HFFc6 (cell line): ENCODE measurements around the gene ZNF732. TPM values are rescaled to one million over a fixed set of nuclear protein-coding genes. Genes with fewer than 3 reads are reported as not detected.
A peak's percentile ranks its signal among the peaks of the same experiment; 100 is the strongest.
"Not testable (repeated sequence)": the region's sequence is repeated elsewhere in the genome, so short reads cannot be mapped to it uniquely, and the experiment has no call there.

Experiments
- DNase-seq: peaks from one replicate; pipeline ENCODE4 v3.0.0-alpha.2; 2018
- H3K27ac Mint-ChIP-seq: 2 replicates; pipeline ENCODE4 v1.8.0; 2020; ENCODE audit warnings: mild to moderate bottlenecking, mixed read lengths
- H3K27me3 Mint-ChIP-seq: 2 replicates; pipeline ENCODE4 v1.8.0; 2021; ENCODE audit warnings: mild to moderate bottlenecking, moderate library complexity, mixed read lengths; ENCODE audit not compliant: insufficient read depth
- H3K36me3 Mint-ChIP-seq: 2 replicates; pipeline ENCODE4 v1.8.0; 2021; ENCODE audit warnings: low read depth, mixed read lengths
- H3K4me1 Mint-ChIP-seq: 2 replicates; pipeline ENCODE4 v1.8.0; 2020; ENCODE audit warnings: low read depth, mixed read lengths
- H3K4me3 Mint-ChIP-seq: 2 replicates; pipeline ENCODE4 v1.8.0; 2020; ENCODE audit warnings: mild to moderate bottlenecking, moderate library complexity, mixed read lengths
- H3K9me3 Mint-ChIP-seq: 2 replicates; pipeline ENCODE4 v1.8.0; 2020; ENCODE audit warnings: mild to moderate bottlenecking, mixed read lengths
- total RNA-seq, 6 experiments: library from RNA; stranded (reverse); fragmentation: NEBNext Ultra II Directional; extraction: Animal tissue kit (Norgen Biotek cat#: 25700); gene quantifications; 2 replicates in 1 of 6; 3 replicates in 5 of 6; pipeline ENCODE4 v1.2.3, GENCODE V29; 2021
- TF ChIP-seq, protein P1 (sequence below): fragments of 200-600 bp; sonication (generic); IDR thresholded peaks from 2 replicates; pipeline ENCODE4 v1.5.0; 2021; ENCODE audit warnings: antibody characterized with exemption, mild to moderate bottlenecking

The ZNF732 gene
- total RNA-seq, 6 experiments from 2014 or later, result not detected

DNA sequence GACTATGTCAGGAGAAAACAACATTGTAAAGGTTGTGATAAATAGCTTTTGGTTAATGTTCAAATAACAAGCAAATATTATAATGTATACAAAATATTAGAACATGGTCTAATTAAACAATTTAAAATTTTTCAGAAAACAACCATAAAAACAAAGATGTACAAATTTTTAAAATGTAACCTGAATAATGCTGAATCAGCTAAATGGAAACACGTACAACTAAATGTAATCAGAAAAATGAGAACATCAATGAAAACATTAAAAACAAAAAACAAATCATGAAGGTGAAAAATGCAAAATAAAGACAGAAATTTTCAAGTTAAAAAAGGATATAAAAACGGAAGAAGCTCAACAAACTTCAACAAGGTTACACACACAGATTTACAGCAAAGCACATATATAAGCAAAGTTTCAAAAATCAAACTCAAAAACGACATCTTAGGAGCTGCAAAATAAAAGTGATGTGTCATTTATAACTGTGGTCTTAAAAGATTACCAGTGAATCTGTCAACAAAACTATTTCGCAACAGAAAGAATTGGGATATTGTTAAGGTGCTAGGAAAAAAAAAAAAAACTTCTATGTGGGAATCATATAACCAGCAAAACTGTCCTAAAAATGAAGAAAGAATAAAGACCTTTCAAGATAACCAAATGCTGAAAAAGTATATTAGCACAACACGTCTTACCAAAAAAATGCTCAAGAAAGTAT, 31.8 kb downstream of the ZNF732 start:
- TF ChIP-seq, protein P1, sequence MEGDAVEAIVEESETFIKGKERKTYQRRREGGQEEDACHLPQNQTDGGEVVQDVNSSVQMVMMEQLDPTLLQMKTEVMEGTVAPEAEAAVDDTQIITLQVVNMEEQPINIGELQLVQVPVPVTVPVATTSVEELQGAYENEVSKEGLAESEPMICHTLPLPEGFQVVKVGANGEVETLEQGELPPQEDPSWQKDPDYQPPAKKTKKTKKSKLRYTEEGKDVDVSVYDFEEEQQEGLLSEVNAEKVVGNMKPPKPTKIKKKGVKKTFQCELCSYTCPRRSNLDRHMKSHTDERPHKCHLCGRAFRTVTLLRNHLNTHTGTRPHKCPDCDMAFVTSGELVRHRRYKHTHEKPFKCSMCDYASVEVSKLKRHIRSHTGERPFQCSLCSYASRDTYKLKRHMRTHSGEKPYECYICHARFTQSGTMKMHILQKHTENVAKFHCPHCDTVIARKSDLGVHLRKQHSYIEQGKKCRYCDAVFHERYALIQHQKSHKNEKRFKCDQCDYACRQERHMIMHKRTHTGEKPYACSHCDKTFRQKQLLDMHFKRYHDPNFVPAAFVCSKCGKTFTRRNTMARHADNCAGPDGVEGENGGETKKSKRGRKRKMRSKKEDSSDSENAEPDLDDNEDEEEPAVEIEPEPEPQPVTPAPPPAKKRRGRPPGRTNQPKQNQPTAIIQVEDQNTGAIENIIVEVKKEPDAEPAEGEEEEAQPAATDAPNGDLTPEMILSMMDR, result no peak
- Mint-ChIP-seq H3K9me3 (peaks cover 87% of the 10 kb centered on the region), H3K4me3 (no peak overlapping the region), H3K4me1 (no peaks in the 10 kb centered on the region), H3K27ac (no peak overlapping the region), H3K36me3 (peaks cover 35% of the 10 kb centered on the region), H3K27me3 (no peaks in the 10 kb centered on the region; the same call in 1 of the 2 replicates)
- DNase-seq, result no peak

DNA sequence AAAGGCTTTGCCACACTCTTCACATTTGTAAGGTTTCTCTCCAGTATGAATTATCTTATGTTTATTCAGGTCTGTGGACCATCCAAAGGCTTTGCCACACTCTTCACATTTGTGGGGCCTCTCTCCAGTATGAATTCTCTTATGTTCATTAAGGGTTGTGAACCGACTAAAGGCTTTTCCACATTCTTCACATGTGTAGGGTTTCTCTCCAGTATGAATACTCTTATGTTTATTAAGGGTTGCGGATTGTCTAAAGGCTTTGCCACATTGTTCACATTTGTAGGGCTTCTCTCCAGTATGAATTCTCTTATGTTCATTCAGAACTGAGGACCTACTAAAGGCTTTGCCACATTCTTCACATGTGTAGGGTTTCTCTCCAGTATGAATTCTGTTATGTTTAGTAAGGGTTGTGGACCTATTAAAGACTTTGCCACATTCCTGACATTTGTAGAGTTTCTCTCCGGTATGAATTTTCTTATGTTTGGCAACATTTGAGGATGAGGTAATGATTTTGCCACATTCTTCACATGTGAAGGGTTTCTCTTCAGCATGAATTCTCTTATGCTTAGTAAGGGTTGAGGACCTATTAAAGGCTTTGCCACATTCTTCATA, 33.7 kb downstream of the ZNF732 start:
- Mint-ChIP-seq H3K27ac (no peak overlapping the region), H3K4me3 (no peak overlapping the region), H3K27me3 (no peaks in the 10 kb centered on the region; the same call in 1 of the 2 replicates), H3K36me3 (peaks cover 35% of the 10 kb centered on the region), H3K9me3 (peaks cover 78% of the 10 kb centered on the region), H3K4me1 (no peaks in the 10 kb centered on the region)
- no peak for DNase-seq
- TF ChIP-seq, protein P1, result no peak

DNA sequence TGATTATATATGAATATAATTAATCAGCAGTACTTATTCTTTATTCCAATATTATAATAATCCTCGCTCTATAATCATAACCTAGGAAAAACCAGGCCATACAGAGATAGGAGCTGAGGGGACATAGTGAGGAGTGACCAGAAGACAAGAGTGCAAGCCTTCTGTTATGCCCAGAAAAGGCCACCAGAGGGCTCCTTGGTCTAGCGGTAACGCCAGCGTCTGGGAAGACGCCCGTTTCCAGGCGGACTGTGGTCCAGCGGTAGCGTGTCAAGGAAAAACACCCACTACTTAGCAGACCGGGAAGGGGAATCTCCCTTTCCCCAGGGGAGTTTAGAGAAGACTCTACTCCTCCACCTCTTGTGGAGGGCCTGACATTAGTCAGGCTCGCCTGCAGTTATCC, 46.0 kb downstream of the ZNF732 start:
- H3K4me3 Mint-ChIP-seq, result not testable (repeated sequence)

DNA sequence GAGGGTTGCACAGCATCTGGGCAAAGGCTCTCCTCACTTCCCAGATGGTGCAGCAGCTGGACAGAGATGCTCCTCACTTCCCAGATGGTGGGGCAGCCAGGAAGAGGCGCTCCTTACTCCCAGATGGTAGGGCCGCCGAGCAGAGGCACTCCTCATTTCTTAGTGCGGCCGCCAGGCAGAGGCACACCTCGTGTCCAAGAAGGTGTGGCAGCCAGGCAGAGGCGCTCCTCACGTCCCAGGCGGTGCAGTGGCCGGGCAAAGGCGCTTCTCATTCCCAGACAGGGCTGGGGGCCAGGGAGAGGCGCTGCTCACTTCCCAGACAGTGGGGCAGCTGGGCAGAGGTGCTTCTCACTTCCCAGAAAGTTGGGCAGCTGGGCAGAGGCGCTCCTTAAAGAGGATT, 48.8 kb downstream of the ZNF732 start:
- Mint-ChIP-seq H3K9me3 (peaks cover 79% of the 10 kb centered on the region), H3K27ac (no peak overlapping the region), H3K4me3 (no peak overlapping the region), H3K27me3 (no peaks in the 10 kb centered on the region), H3K36me3 (peaks cover 34% of the 10 kb centered on the region), H3K4me1 (no peaks in the 10 kb centered on the region)
- no peak for DNase-seq
- TF ChIP-seq, protein P1, result no peak

More for the DNA sequence above, 46.0 kb downstream of the ZNF732 start:
- H3K4me1 Mint-ChIP-seq, H3K27ac Mint-ChIP-seq, DNase-seq, H3K27me3 Mint-ChIP-seq: not testable (repeated sequence)
- Mint-ChIP-seq H3K9me3 (peaks cover 79% of the 10 kb centered on the region), H3K36me3 (peaks cover 13% of the 10 kb centered on the region)
- TF ChIP-seq, protein P1, result peak; percentile 44

DNA sequence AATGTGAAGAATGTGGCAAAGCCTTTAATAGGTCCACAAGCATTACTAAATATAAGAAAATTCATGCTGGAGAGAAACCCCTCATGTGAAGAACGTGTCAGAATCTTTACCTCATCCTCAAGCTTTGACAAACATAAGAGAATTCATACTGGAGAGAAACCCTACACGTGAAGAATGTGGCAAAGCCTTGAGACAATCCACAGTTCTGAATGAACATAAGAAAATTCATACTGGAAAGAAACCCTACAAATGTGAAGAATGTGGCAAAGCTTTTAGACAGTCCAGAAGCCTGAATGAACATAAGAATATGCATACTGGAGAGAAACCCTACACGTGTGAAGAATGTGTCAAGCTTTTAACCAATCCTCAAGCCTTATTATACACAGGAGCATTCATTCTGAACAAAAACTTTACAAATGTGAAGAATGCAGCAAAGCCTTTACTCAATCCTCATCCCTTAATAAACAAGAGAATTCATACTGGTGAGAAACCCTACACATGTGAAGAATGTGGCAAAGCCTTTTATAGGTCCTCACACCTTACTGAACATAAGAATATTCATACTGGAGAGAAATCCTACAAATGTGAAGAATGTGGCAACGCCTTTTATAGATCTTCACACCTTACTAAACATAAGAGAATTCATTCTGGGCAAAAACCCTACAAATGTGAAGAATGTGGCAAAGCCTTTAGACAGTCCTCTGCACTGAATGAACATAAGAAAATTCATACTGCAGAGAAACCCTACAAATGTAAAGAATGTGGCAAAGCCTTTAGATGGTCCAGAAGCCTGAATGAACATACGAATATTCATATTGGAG, 51.1 kb downstream of the ZNF732 start:
- Mint-ChIP-seq H3K4me3 (no peak overlapping the region), H3K4me1 (no peaks in the 10 kb centered on the region), H3K27ac (no peak overlapping the region), H3K36me3 (peaks cover 31% of the 10 kb centered on the region), H3K27me3 (no peaks in the 10 kb centered on the region), H3K9me3 (peaks cover 73% of the 10 kb centered on the region)
- no peak for DNase-seq
- TF ChIP-seq, protein P1, result no peak
